GM19324 (cell line): ENCODE results near the gene FAM81A.
"Not testable (repeated sequence)": the region's sequence is repeated elsewhere in the genome, so short reads cannot be mapped to it uniquely, and the experiment has no call there.

Experiments
- ATAC-seq: cut with Tn5 transposase; IDR thresholded peaks from one replicate; pipeline ENCODE4 v1.9.1; 2021; ENCODE audit warnings: mild to moderate bottlenecking, moderate library complexity; ENCODE audit not compliant: unreplicated experiment, low FRiP score

The FAM81A gene

GRCh38 chr15:59473226-59473625, 35.2 kb downstream of the FAM81A start:
- ATAC-seq, result no peak

GRCh38 chr15:59475161-59475560, 37.2 kb downstream of the FAM81A start:
- ATAC-seq, result not testable (repeated sequence)

- ATAC-seq, result no peak
These were observed 46.4 kb downstream of the FAM81A start for GRCh38 chr15:59484399-59484798.

GRCh38 chr15:59485036-59485435, 47.0 kb downstream of the FAM81A start:
- no peak for ATAC-seq

- ATAC-seq, result not testable (repeated sequence)
These were observed 51.5 kb downstream of the FAM81A start for GRCh38 chr15:59489485-59489884.

GRCh38 chr15:59491062-59491461, 53.1 kb downstream of the FAM81A start:
- no peak for ATAC-seq

- no peak for ATAC-seq
These were observed 54.7 kb downstream of the FAM81A start for GRCh38 chr15:59492389-59493377.

- ATAC-seq, result no peak
These were observed 63.6 kb downstream of the FAM81A start for GRCh38 chr15:59501597-59501996.

GRCh38 chr15:59515190-59515589, 77.2 kb downstream of the FAM81A start:
- ATAC-seq, result no peak

- no peak for ATAC-seq
These were observed 78.9 kb downstream of the FAM81A start for GRCh38 chr15:59516655-59517461.

- no peak for ATAC-seq
These were observed 81.3 kb downstream of the FAM81A start for GRCh38 chr15:59519329-59519728.

GRCh38 chr15:59521443-59521842, 83.5 kb downstream of the FAM81A start:
- no peak for ATAC-seq

- ATAC-seq, result no peak
These were observed 85.0 kb downstream of the FAM81A start for GRCh38 chr15:59522988-59523461.

GRCh38 chr15:59523702-59524101, 85.7 kb downstream of the FAM81A start:
- no peak for ATAC-seq

GRCh38 chr15:59524331-59524731, 86.3 kb downstream of the FAM81A start:
- no peak for ATAC-seq

GRCh38 chr15:59526466-59526865, 88.5 kb downstream of the FAM81A start:
- ATAC-seq, result not testable (repeated sequence)

GRCh38 chr15:59528429-59528828, 90.4 kb downstream of the FAM81A start:
- ATAC-seq, result no peak

GRCh38 chr15:59528961-59529402, 91.0 kb downstream of the FAM81A start:
- ATAC-seq, result no peak

GRCh38 chr15:59531066-59531675, 93.2 kb downstream of the FAM81A start:
- no peak for ATAC-seq

GRCh38 chr15:59532770-59533379, 94.9 kb downstream of the FAM81A start:
- no peak for ATAC-seq
